Glutamatergic neuron (in vitro differentiated cells): ENCODE measurements around the gene THYN1. TPM values are rescaled to one million over a fixed set of nuclear protein-coding genes. Genes with fewer than 3 reads are reported as not detected.

Source experiments
- DNase-seq: peaks from one replicate; pipeline ENCODE4 v3.0.0; 2022
- H3K27ac Mint-ChIP-seq: one replicate; pipeline ENCODE4 v1.8.0; 2020; ENCODE audit warnings: mild to moderate bottlenecking, mixed read lengths, inconsistent platforms; ENCODE audit not compliant: unreplicated experiment
- H3K27me3 Mint-ChIP-seq: one replicate; pipeline ENCODE4 v1.8.0; 2020; ENCODE audit warnings: mild to moderate bottlenecking, moderate library complexity, mixed read lengths, inconsistent platforms; ENCODE audit not compliant: unreplicated experiment
- H3K36me3 Mint-ChIP-seq: one replicate; pipeline ENCODE4 v1.8.0; 2020; ENCODE audit warnings: mild to moderate bottlenecking, mixed read lengths, inconsistent platforms; ENCODE audit not compliant: unreplicated experiment
- H3K4me1 Mint-ChIP-seq: one replicate; pipeline ENCODE4 v1.8.0; 2020; ENCODE audit warnings: mild to moderate bottlenecking, low read depth, mixed read lengths, inconsistent platforms; ENCODE audit not compliant: unreplicated experiment
- H3K4me3 Mint-ChIP-seq: one replicate; pipeline ENCODE4 v1.8.0; 2020; ENCODE audit warnings: mild to moderate bottlenecking, mixed read lengths, inconsistent platforms; ENCODE audit not compliant: unreplicated experiment
- H3K9me3 Mint-ChIP-seq: one replicate; pipeline ENCODE4 v1.8.0; 2020; ENCODE audit warnings: mild to moderate bottlenecking, moderate library complexity, mixed read lengths, inconsistent platforms; ENCODE audit not compliant: unreplicated experiment
- long read RNA-seq: library from polyadenylated mRNA; unstranded; transcript quantifications from one replicate; pipeline ENCODE4 v2.0.0, GENCODE V29; 2020; ENCODE audit not compliant: unreplicated experiment
- total RNA-seq: library from RNA; stranded (reverse); fragmentation: NEBNext Ultra II Directional; extraction: Animal tissue kit (Norgen Biotek cat#: 25700); gene quantifications from one replicate; pipeline ENCODE4 v1.2.1, GENCODE V29; 2021; ENCODE audit not compliant: unreplicated experiment
- TF ChIP-seq, protein P1 (sequence below): fragments of 200-600 bp; sonication (generic); IDR thresholded peaks from one replicate; pipeline ENCODE4 v1.5.0; 2021; ENCODE audit not compliant: partially characterized antibody, unreplicated experiment

The THYN1 gene
- total RNA-seq = 35.9 TPM
- long read RNA-seq, transcript THYN1-204 (8 exons, 893 nt) = major isoform, 16 of 55 reads
- long read RNA-seq, transcript THYN1-203 (8 exons, 943 nt) = minor isoform, 6 of 55 reads
- long read RNA-seq, transcript THYN1-201 (7 exons, 1,299 nt) = major isoform, 16 of 55 reads
- long read RNA-seq, partial matches to known transcripts = 11 of 55 reads
- long read RNA-seq, other reads (novel, unspliced or antisense) = 3 of 55 reads

DNA sequence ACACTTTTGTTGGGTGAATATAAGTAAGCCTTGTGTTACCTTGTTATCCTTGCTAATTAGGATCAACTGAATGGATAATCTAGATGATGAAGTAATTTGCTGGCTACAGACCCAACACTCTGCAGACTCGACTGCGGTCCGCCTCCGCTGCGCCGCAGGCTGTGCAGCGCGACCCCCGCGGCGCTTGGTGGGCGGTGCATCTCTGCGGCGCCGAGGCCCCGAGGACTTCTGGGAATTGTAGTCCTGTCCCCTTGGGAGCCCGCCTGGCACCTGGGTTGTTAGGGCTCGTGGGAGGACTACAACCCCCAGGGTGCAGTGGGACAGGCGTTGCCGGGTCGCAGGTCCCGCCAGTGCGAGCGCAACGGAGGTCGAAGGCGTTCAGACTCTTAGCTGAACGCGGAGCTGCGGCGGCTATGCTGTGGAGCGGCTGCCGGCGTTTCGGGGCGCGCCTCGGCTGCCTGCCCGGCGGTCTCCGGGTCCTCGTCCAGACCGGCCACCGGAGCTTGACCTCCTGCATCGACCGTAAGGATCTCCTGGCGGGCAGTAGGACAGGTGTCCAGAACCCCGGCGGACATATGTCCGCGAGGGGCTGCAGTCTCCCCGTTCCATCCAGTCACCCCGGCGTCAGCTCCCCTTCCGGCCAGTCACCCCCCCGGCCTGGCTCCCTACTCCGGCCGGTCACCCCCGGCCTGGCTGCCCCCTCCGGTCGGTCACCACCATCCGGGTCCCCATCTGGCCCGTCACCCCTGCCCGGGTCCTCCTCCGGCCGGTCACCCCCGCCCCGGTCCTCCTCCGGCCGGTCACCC, at the start of gene THYN1, which contains the start of gene ACAD8:
THYN1 (minus strand) TSS at position 165 of the 806 bp plus-strand sequence. CDS start 470 bp downstream, outside the sequence.
ACAD8 (plus strand) TSS at position 381 of the 806 bp plus-strand sequence; CDS start at position 414, 33 bp downstream.
- DNase-seq = peak; percentile 99
- peaks cover 14% of the 10 kb centered on the region for H3K4me1 Mint-ChIP-seq
- TF ChIP-seq, protein P1, sequence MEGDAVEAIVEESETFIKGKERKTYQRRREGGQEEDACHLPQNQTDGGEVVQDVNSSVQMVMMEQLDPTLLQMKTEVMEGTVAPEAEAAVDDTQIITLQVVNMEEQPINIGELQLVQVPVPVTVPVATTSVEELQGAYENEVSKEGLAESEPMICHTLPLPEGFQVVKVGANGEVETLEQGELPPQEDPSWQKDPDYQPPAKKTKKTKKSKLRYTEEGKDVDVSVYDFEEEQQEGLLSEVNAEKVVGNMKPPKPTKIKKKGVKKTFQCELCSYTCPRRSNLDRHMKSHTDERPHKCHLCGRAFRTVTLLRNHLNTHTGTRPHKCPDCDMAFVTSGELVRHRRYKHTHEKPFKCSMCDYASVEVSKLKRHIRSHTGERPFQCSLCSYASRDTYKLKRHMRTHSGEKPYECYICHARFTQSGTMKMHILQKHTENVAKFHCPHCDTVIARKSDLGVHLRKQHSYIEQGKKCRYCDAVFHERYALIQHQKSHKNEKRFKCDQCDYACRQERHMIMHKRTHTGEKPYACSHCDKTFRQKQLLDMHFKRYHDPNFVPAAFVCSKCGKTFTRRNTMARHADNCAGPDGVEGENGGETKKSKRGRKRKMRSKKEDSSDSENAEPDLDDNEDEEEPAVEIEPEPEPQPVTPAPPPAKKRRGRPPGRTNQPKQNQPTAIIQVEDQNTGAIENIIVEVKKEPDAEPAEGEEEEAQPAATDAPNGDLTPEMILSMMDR = peak; percentile 12
- peak within 1 kb of the TSS; percentile 98 for H3K4me3 Mint-ChIP-seq
- no peaks in the 10 kb centered on the region for H3K36me3 Mint-ChIP-seq
- H3K27me3 Mint-ChIP-seq = no peaks in the 10 kb centered on the region
- H3K27ac Mint-ChIP-seq = peak within 1 kb of the TSS; percentile 83
- peaks cover 4% of the 10 kb centered on the region for H3K9me3 Mint-ChIP-seq

GRCh38 chr11:134294664-134295063, 41.5 kb upstream of the THYN1 start:
- TF ChIP-seq, protein P1 = no peak
- Mint-ChIP-seq H3K9me3 (no peaks in the 10 kb centered on the region), H3K4me1 (peaks cover 3% of the 10 kb centered on the region), H3K36me3 (peaks cover 6% of the 10 kb centered on the region), H3K27me3 (peaks cover 6% of the 10 kb centered on the region), H3K27ac (no peak overlapping the region), H3K4me3 (no peak overlapping the region)
- DNase-seq = no peak

- TF ChIP-seq, protein P1 = no peak
- peaks cover 5% of the 10 kb centered on the region for H3K27me3 Mint-ChIP-seq
- no peak overlapping the region for H3K27ac Mint-ChIP-seq
- H3K9me3 Mint-ChIP-seq = no peaks in the 10 kb centered on the region
- H3K36me3 Mint-ChIP-seq = no peaks in the 10 kb centered on the region
- no peak for DNase-seq
- no peak overlapping the region for H3K4me3 Mint-ChIP-seq
- H3K4me1 Mint-ChIP-seq = peaks cover 5% of the 10 kb centered on the region
Measured at GRCh38 chr11:134293119-134294113, 40.3 kb upstream of the THYN1 start.

GRCh38 chr11:134292661-134293060, 39.5 kb upstream of the THYN1 start:
- Mint-ChIP-seq H3K9me3 (peaks cover 1% of the 10 kb centered on the region), H3K4me1 (peaks cover 5% of the 10 kb centered on the region), H3K36me3 (no peaks in the 10 kb centered on the region), H3K27ac (no peak overlapping the region), H3K27me3 (peaks cover 5% of the 10 kb centered on the region), H3K4me3 (no peak overlapping the region)
- TF ChIP-seq, protein P1 = no peak
- DNase-seq = no peak
